Left lung (tissue), 10 donors: ENCODE results near the gene NDUFS7. TPM values are rescaled to one million over a fixed set of nuclear protein-coding genes. Genes with fewer than 3 reads are reported as not detected.

ENCODE experiments used
- ATAC-seq: fragments of 200-7000 bp; cut with Tn5 transposase; one replicate; pipeline ENCODE4 v1.9.1; 2020; ENCODE audit warnings: moderate library complexity
- DNase-seq, 4 donors: peaks; one replicate each; pipeline ENCODE4 v3.0.0-alpha.2; 2013 to 2020
- H3K27ac ChIP-seq, 2 donors: fragments of 200-600 bp; sonication (generic) in 1 of 2; one replicate each; pipeline versions ENCODE4 v1.5.0 to v1.8.0; 2020 to 2021
- H3K27me3 ChIP-seq, 2 donors: fragments of 200-600 bp; sonication (generic) in 1 of 2; one replicate each; pipeline versions ENCODE4 v1.5.0 to v1.8.0; 2020 to 2021
- H3K36me3 ChIP-seq, 2 donors: fragments of 200-600 bp; sonication (generic) in 1 of 2; one replicate each; pipeline versions ENCODE4 v1.5.0 to v1.8.0; 2020 to 2021
- H3K4me1 ChIP-seq, 2 donors: fragments of 200-600 bp; one replicate each; pipeline ENCODE4 v1.8.0; 2021
- H3K4me3 ChIP-seq, 2 donors: fragments of 200-600 bp; sonication (generic) in 1 of 2; one replicate each; pipeline versions ENCODE4 v1.5.0 to v1.8.0; 2020 to 2021; ENCODE audit warnings: mild to moderate bottlenecking in 1 of 2
- H3K9me3 ChIP-seq, 2 donors: fragments of 200-600 bp; sonication (generic) in 1 of 2; one replicate each; pipeline versions ENCODE4 v1.5.0 to v1.8.0; 2020 to 2021
- intact Hi-C, 2 donors: fragments of 100-400 bp; cut with DNase I; formaldehyde crosslinking; loops; one replicate each; pipeline versions ENCODE4 v1.11.2 to v1.14.2; 2022
- polyA plus RNA-seq, 6 donors: library from polyadenylated mRNA; unstranded; fragments of 120-200 nt; gene quantifications; one replicate each; pipeline ENCODE4 v1.2.1, GENCODE V29; 2013; ENCODE audit not compliant: insufficient read length in 6 of 6
- total RNA-seq, 2 donors: library from RNA; stranded (reverse); fragmentation: NEBNext Ultra II Directional; extraction: Animal tissue kit (Norgen Biotek cat#: 25700); gene quantifications; one replicate each; pipeline ENCODE4 v1.2.1, GENCODE V29; 2021
- TF ChIP-seq, protein P1 (sequence below), 2 donors: fragments of 200-600 bp; sonication (generic) in 1 of 2; IDR thresholded peaks; one replicate each; pipeline versions ENCODE4 v1.5.0 to v1.8.0; 2021; ENCODE audit warnings: antibody characterized with exemption in 2 of 2
- donor health status: DM: no; HTN: yes; CAD: no.
- donor health status: DM: no; HTN: no; CAD: no.

Gene NDUFS7
- total and polyA plus RNA-seq, 8 donors = 30.3 to 85.4 (median 42.0) TPM

DNA sequence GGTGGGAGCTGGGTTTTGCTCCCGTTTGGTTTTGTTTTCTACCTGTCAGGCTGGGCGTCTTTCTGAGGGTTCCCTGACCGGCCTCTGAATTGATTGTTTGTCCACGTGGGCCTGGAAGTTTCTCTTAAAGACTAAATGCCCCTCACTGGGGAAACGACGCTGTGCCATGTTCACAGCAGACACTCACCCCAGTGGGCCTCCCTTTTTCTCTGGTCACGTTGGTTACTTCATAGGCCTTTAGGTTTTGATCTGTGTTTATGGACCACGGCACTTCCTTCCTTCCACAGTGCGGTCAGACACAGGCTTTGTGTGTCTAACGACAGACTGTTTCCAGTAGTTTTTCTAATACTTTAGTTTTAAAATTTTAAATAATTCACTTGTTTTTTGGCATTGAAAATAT is 20.1 kb upstream of the NDUFS7 start:
- no peaks in the 10 kb centered on the region for H3K27me3 ChIP-seq
- H3K4me1 ChIP-seq = peaks cover 13 to 49% of the 10 kb centered on the region in 2 donors
- no peak overlapping the region for H3K4me3 ChIP-seq
- TF ChIP-seq, protein P1, sequence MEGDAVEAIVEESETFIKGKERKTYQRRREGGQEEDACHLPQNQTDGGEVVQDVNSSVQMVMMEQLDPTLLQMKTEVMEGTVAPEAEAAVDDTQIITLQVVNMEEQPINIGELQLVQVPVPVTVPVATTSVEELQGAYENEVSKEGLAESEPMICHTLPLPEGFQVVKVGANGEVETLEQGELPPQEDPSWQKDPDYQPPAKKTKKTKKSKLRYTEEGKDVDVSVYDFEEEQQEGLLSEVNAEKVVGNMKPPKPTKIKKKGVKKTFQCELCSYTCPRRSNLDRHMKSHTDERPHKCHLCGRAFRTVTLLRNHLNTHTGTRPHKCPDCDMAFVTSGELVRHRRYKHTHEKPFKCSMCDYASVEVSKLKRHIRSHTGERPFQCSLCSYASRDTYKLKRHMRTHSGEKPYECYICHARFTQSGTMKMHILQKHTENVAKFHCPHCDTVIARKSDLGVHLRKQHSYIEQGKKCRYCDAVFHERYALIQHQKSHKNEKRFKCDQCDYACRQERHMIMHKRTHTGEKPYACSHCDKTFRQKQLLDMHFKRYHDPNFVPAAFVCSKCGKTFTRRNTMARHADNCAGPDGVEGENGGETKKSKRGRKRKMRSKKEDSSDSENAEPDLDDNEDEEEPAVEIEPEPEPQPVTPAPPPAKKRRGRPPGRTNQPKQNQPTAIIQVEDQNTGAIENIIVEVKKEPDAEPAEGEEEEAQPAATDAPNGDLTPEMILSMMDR (IDR thresholded peaks at IDR 0.05) = no peak
- intact Hi-C loops = no loop called here
- ATAC-seq (no peak), DNase-seq (no peak)
- H3K9me3 ChIP-seq = no peaks in the 10 kb centered on the region
- no peak overlapping the region for H3K27ac ChIP-seq
- peaks cover 0 to 88% of the 10 kb centered on the region in 2 donors for H3K36me3 ChIP-seq

DNA sequence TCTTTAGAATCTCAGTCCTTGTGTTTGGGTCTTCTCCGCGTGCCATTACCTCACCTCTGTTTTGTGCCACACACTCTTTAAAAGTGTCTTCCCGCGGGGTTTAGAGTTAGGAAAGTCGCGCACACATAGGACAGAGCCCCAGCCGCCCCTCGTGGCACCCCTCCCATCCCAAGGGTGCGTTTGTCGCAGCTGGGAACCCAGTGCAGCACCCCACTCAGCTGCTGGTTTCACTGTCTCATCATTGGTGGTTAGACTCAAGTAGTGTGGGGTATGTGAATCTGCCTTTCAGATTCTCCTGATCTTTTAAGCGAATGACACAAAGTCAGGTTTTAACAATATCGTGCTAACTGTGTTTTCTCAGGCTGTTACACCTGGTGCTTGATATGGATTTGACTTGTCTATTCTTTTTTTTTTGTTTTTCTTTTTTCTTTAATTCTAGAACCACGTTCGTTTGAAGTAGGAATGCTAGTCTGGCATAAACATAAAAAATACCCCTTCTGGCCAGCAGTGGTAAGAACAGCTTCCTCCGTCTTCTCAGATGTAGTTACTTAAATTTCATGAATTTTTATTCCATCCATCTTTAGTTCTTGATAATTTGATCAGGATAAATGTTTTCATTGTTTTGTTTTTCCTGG is 19.5 kb upstream of the NDUFS7 start:
- H3K9me3 ChIP-seq = no peaks in the 10 kb centered on the region
- no peak overlapping the region for H3K4me3 ChIP-seq
- no peak for DNase-seq
- H3K27me3 ChIP-seq = no peaks in the 10 kb centered on the region
- no peak overlapping the region for H3K27ac ChIP-seq
- H3K36me3 ChIP-seq = peaks cover 0 to 85% of the 10 kb centered on the region in 2 donors
- TF ChIP-seq, protein P1 (IDR thresholded peaks at IDR 0.05) = no peak
- no peak for ATAC-seq
- intact Hi-C loops = no loop called here
- peaks cover 13 to 49% of the 10 kb centered on the region in 2 donors for H3K4me1 ChIP-seq

DNA sequence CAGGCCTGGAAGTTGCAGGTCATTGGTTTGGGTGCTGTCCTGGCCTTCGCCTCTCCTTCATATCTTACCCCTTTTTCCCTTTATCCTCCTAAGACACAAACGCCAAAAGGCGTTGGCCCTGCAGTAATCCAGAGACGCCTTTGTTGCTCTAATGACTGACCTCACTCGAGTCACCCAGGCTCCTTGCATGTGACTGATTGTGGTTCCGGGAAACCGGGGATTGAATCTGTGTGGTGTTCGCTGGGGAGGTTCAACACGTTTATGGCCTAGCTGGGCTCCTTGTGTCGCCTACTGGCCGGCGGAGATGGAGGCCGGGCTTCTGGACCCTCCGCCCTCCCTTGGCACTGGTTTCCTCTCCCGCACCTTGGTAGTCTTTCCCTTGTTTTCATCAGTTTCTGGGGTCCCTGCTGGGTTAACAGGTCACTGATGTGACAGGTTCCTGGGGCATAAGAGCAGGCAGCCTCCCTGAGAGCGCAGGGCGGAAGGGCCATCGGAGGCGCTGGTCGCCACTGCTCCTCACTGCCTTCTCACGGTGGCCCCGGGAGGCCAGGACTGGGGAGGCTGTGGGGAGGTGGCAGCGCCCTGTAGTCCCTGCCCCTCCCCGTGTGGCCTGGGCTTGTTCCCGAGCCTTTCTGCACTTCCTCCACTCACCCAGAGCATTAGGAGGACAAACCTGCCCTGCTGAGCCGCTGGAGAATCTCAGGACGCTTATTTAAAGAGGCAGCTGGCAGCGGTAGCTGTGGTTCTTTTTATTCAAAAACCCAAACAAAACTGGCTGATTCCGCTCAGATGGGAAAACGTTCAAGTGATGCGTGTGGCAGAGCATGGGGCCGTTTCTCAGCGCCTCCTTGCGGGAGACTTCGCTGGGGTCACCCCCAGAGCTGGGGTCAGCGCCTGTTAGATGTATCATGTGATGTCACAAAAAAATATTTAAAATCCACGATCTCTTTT is 18.1 kb upstream of the NDUFS7 start:
- TF ChIP-seq, protein P1 (IDR thresholded peaks at IDR 0.05) = no peak
- H3K27ac ChIP-seq = no peak overlapping the region
- ATAC-seq = no peak

DNA sequence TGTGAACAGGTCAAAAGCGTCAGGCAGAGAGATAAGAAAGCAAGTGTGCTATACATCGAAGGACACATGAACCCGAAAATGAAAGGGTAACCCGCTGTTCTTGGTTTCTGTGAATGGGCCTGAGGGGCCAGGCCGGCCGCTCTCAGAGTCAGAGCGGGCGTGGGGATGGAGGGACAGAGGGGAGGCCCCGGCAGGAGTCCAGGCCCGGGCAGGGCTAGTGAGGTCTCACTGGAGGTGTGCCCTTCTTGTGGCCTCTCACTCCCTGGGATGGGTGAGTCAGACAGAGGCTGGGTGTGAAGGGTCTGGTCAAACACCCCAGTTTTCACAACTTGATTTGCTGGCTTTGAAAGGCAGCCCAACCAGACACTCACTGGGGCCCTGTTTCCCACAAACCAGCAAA is 17.4 kb upstream of the NDUFS7 start:
- Histone ChIP-seq H3K4me3 (no peak overlapping the region), H3K27me3 (no peaks in the 10 kb centered on the region), H3K27ac (no peak overlapping the region), H3K9me3 (no peaks in the 10 kb centered on the region), H3K36me3 (peaks cover 0 to 85% of the 10 kb centered on the region in 2 donors), H3K4me1 (peaks cover 3 to 40% of the 10 kb centered on the region in 2 donors)
- intact Hi-C loops = no loop called here
- TF ChIP-seq, protein P1 (IDR thresholded peaks at IDR 0.05) = no peak
- no peak for ATAC-seq
- no peak for DNase-seq

More for the DNA sequence above, 18.1 kb upstream of the NDUFS7 start:
- Histone ChIP-seq H3K36me3 (peaks cover 0 to 85% of the 10 kb centered on the region in 2 donors), H3K27me3 (no peaks in the 10 kb centered on the region), H3K4me3 (no peak overlapping the region), H3K9me3 (no peaks in the 10 kb centered on the region), H3K4me1 (peaks cover 10 to 47% of the 10 kb centered on the region in 2 donors)
- intact Hi-C loops = no loop called here
- DNase-seq = no peak
